K562 (cell line): ENCODE results near the gene GARRE1. TPM values are rescaled to one million over a fixed set of nuclear protein-coding genes. Genes with fewer than 3 reads are reported as not detected.

Experiments
- ATAC-seq: fragments of 200-7000 bp; cut with Tn5 transposase; 3 replicates; pipeline ENCODE4 v1.9.1; 2020; ENCODE audit warnings: moderate library complexity
- BruUV-seq: library from RNA; stranded (reverse); fragments of 400-500 nt; replicated peaks from 2 replicates; lab custom pipeline; 2021; lab: Mats Ljungman, UMichigan
- CTCF ChIA-PET: fragments of 300-600 bp; formaldehyde crosslinking; extraction: SDS; loops from one replicate; lab custom pipeline; 2021; ENCODE audit warnings: low intra/inter-chr PET ratio; lab: Yijun Ruan, JAX
- POLR2A ChIA-PET: fragments of 300-600, 350-650 bp; sonication (Branson Sonifier 250); formaldehyde crosslinking; extraction: SDS; loops from one replicate; lab custom pipeline; 2021; ENCODE audit warnings: antibody characterized with exemption, inconsistent platforms; lab: Yijun Ruan, JAX
- DNase-seq, 4 experiments: peaks; one replicate each; pipeline versions ENCODE4 v3.0.0 to v3.0.0-alpha.2; 2011 to 2018; ENCODE audit warnings: low spot score in 3 of 4, mixed read lengths in 3 of 4; ENCODE audit errors: extremely low read depth in 1 of 4
- FAIRE-seq: peaks from 2 replicates; lab custom pipeline; 2011; peaks lifted over from hg19 to GRCh38; lab: Jason Lieb, UNC
- H2AFZ ChIP-seq: 2 replicates; pipeline ENCODE4 v1.6.0; 2011; ENCODE audit warnings: low read depth, low read length, control low read depth, inconsistent platforms
- H3K27ac ChIP-seq: fragments of 200-600 bp; 3 replicates; pipeline ENCODE4 v1.8.0; 2011; ENCODE audit warnings: low read depth, mild to moderate bottlenecking, control low read depth, inconsistent platforms, low read length, moderate library complexity, mixed read lengths; ENCODE audit errors: extremely low read depth
- H3K27me3 ChIP-seq, 2 experiments: fragments of 300-600 bp in 1 of 2; 2 replicates in 1 of 2; 3 replicates in 1 of 2; pipeline versions ENCODE4 v1.6.0 to v1.8.0; 2011; ENCODE audit warnings: inconsistent platforms in 2 of 2, low read length in 2 of 2, mild to moderate bottlenecking in 1 of 2, mixed read lengths in 1 of 2, moderate library complexity in 1 of 2; ENCODE audit not compliant: control insufficient read depth in 2 of 2, insufficient read depth in 2 of 2
- H3K36me3 ChIP-seq: fragments of 300-600 bp; 3 replicates; pipeline ENCODE4 v1.8.0; 2011; ENCODE audit warnings: mild to moderate bottlenecking, low read length, inconsistent platforms; ENCODE audit not compliant: control insufficient read depth, insufficient read depth
- H3K4me1 ChIP-seq, 2 experiments: fragments of 200-600 bp in 1 of 2; replicated peaks in 1 of 2; 2 replicates in 1 of 2; 3 replicates in 1 of 2; pipeline versions ENCODE4 v1.5.1 to v1.8.0; 2011; ENCODE audit warnings: inconsistent platforms in 2 of 2, low read length in 2 of 2, mild to moderate bottlenecking in 1 of 2, mixed read lengths in 1 of 2, moderate library complexity in 1 of 2; ENCODE audit not compliant: control insufficient read depth in 2 of 2, insufficient read depth in 2 of 2
- H3K4me2 ChIP-seq: 2 replicates; pipeline ENCODE4 v1.6.1; 2011; ENCODE audit warnings: low read length, control low read depth, inconsistent platforms, mixed read lengths; ENCODE audit not compliant: insufficient read depth
- H3K4me3 ChIP-seq: fragments of 200-600 bp; sonication (generic), shearing (Covaris generic); 2 replicates; pipeline ENCODE4 v1.5.1; 2016; ENCODE audit warnings: control low read depth, inconsistent platforms
- H3K79me2 ChIP-seq: fragments of 200-600 bp; 3 replicates; pipeline ENCODE4 v1.8.0; 2011; ENCODE audit warnings: low read length, inconsistent platforms; ENCODE audit not compliant: control insufficient read depth, insufficient read depth
- H3K9ac ChIP-seq, 2 experiments: 2 replicates each; pipeline versions ENCODE4 v1.6.0 to v1.6.1; 2011; ENCODE audit warnings: low read depth in 2 of 2, low read length in 2 of 2, control low read depth in 1 of 2, inconsistent platforms in 1 of 2, mild to moderate bottlenecking in 1 of 2, mixed read lengths in 1 of 2; ENCODE audit not compliant: insufficient read depth in 1 of 2
- H3K9me1 ChIP-seq: one replicate; pipeline ENCODE4 v1.6.0; 2011; ENCODE audit warnings: inconsistent platforms, mild to moderate bottlenecking, low read length, moderate library complexity; ENCODE audit not compliant: control insufficient read depth, insufficient read depth
- H3K9me3 ChIP-seq: replicated peaks from 2 replicates; pipeline ENCODE4 v1.5.1; 2011; ENCODE audit warnings: low read depth, low read length, inconsistent platforms; ENCODE audit not compliant: control insufficient read depth, insufficient read depth
- H4K20me1 ChIP-seq: replicated peaks from 2 replicates; pipeline ENCODE4 v1.6.1; 2011; ENCODE audit warnings: low read length, inconsistent platforms, mixed read lengths; ENCODE audit not compliant: control insufficient read depth, insufficient read depth
- C11orf30 ChIP-seq: fragments of 450-650 bp; IDR thresholded peaks from 2 replicates; pipeline ENCODE4 v1.6.1; 2016; ENCODE audit warnings: low read depth, mild to moderate bottlenecking
- CCNT2 ChIP-seq: IDR thresholded peaks from 2 replicates; pipeline ENCODE4 v1.6.1; 2011; ENCODE audit warnings: borderline replicate concordance, low read depth, mild to moderate bottlenecking, moderate library complexity, mixed read lengths, low read length; ENCODE audit not compliant: insufficient read length; ENCODE audit errors: extremely low read depth
- GTF2A2 ChIP-seq: IDR thresholded peaks from 2 replicates; pipeline ENCODE4 v1.6.1; 2016; ENCODE audit warnings: mild to moderate bottlenecking, missing genetic modification characterization, missing compliant biosample characterization
- KLF16 ChIP-seq: IDR thresholded peaks from 2 replicates; pipeline ENCODE4 v1.6.1; 2016; ENCODE audit warnings: antibody characterized with exemption
- NCOR1 ChIP-seq: fragments of 450-650 bp; IDR thresholded peaks from 2 replicates; pipeline ENCODE4 v1.6.1; 2016; ENCODE audit warnings: mild to moderate bottlenecking, moderate library complexity
- NR3C1 ChIP-seq: sonication (generic); formaldehyde crosslinking; IDR thresholded peaks from 2 replicates; pipeline ENCODE4 v1.8.1; 2022; ENCODE audit warnings: missing genetic modification reagents
- PCBP1 ChIP-seq: fragments of 200-400 bp; formaldehyde crosslinking; IDR thresholded peaks from 2 replicates; pipeline ENCODE4 v1.6.1; 2018; ENCODE audit warnings: mild to moderate bottlenecking, low read depth, low read length; ENCODE audit not compliant: poor library complexity, severe bottlenecking
- PHB2 ChIP-seq: fragments of 450-650 bp; IDR thresholded peaks from 2 replicates; pipeline ENCODE4 v1.6.1; 2017; ENCODE audit warnings: low read depth
- SNRNP70 ChIP-seq: fragments of 200-400 bp; formaldehyde crosslinking; optimal IDR thresholded peaks from 2 replicates; pipeline ENCODE3; 2017; ENCODE audit warnings: low read depth, low read length
- STAG1 ChIP-seq: sonication (generic); formaldehyde crosslinking; IDR thresholded peaks from 2 replicates; pipeline ENCODE4 v1.5.0; 2020; ENCODE audit warnings: missing genetic modification reagents, borderline replicate concordance
- ZNF41 ChIP-seq: fragments of 250-450 bp; sonication (Bioruptor Pico); conservative IDR thresholded peaks from 2 replicates; pipeline ENCODE4 v1.4.0; 2020; ENCODE audit warnings: mild to moderate bottlenecking
- ZNF707 ChIP-seq: fragments of 250-450 bp; sonication (Bioruptor Pico); conservative IDR thresholded peaks from 2 replicates; pipeline ENCODE4 v1.8.0; 2022; ENCODE audit warnings: inconsistent platforms, mild to moderate bottlenecking, moderate library complexity
- ZNF717 ChIP-seq: fragments of 250-450 bp; sonication (Bioruptor Pico); IDR thresholded peaks from 2 replicates; pipeline ENCODE4 v1.5.0; 2021
- WGBS: fragments of 100-300 bp; shearing (Covaris generic); methylation state at CpG from one replicate; pipeline ENCODE4 v1.1.6; 2016; ENCODE audit warnings: low coverage, mixed read lengths; ENCODE audit not compliant: insufficient coverage; ENCODE audit errors: missing lambda C conversion rate; 5-methylcytosine and 5-hydroxymethylcytosine counted together
- in situ Hi-C: fragments of 300-500 bp; cut with MboI; formaldehyde crosslinking; loops from 4 replicates; pipeline ENCODE4 v1.15.0; 2018; ENCODE audit warnings: inconsistent platforms, mixed read lengths
- intact Hi-C: fragments of 100-400 bp; cut with micrococcal nuclease; formaldehyde crosslinking; loops from 2 replicates; pipeline ENCODE4 v1.14.2; 2022
- polyA plus RNA-seq, 8 experiments: library from polyadenylated mRNA; depleted of rRNA in 4 of 8; stranded (reverse) in 5 of 8; unstranded in 3 of 8; fragments of >200 nt; fragmentation: Nextera tagmentation in 2 of 8; fragmentation: Illumina TruSeq in 1 of 8; extraction: Ambion mirVana in 2 of 8; extraction: Trizol in 1 of 8; gene quantifications; 2 replicates each; pipeline versions ENCODE4 v1.2.1 to v1.2.3, GENCODE V29; 2011 to 2014; ENCODE audit warnings: inconsistent platforms in 1 of 8, missing spikeins in 1 of 8
- total RNA-seq, 7 experiments: library from RNA; depleted of rRNA in 6 of 7; stranded (reverse); fragments of >200 nt in 6 of 7; fragmentation: Illumina TruSeq in 2 of 7; extraction: Trizol in 2 of 7; gene quantifications; 2 replicates each; pipeline versions ENCODE4 v1.2.1 to v1.2.3, GENCODE V29; 2011 to 2021; ENCODE audit warnings: low replicate concordance in 1 of 7

Gene GARRE1
- total and polyA plus RNA-seq, 9 of the 15 experiments (the other 6 are each of a cell fraction or from before 2014, with no cell fraction given) = 1.6 to 12.8 (median 7.5) TPM

DNA sequence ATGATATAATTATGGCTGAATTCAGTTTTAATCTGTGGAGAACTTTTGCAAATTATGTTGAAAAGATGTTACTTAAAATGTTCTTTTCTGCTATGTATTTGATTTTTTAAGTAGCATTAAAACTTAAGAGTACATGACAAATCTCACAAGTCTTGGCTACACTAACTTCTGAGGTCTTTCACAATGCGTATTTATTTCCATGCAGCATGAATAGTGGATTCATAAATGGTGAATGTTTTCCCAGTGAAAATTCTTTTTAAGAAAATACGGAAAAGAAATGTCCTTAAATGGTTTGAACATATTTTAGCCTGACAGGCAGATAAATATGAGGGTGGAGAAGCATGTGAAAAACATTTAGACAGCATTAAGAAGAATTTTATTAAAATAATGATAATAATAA is 30.2 kb downstream of the GARRE1 start:
- Histone ChIP-seq H3K79me2 (no peaks in the 10 kb centered on the region), H3K9ac (no peak overlapping the region), H2AFZ (no peak overlapping the region), H3K4me3 (no peak overlapping the region), H3K9me1 (no peaks in the 10 kb centered on the region), H3K9me3 (no peaks in the 10 kb centered on the region), H4K20me1 (0 out of 2 replicates have a peak, but pooled peaks cover 17% of the 10 kb centered on the region), H3K4me1 (no peaks in the 10 kb centered on the region), H3K27me3 (no peaks in the 10 kb centered on the region), H3K4me2 (no peak overlapping the region), H3K36me3 (no peaks in the 10 kb centered on the region), H3K27ac (no peak overlapping the region)
- POLR2A ChIA-PET = no interaction called here
- FAIRE-seq = no peak
- DNase-seq = no peak
- WGBS = 62% methylated on average over 2 of the region's 2 CpGs
- BruUV-seq = no TSS peak
- CTCF ChIA-PET = no interaction called here
- intact Hi-C loops = no loop called here
- ATAC-seq = no peak
- in situ Hi-C loops = no loop called here
- TF ChIP-seq CCNT2 (no peak), SNRNP70 (no peak), NCOR1 (no peak), ZNF41 (CRISPR knock-in tag) (no peak), GTF2A2 (tag) (no peak), C11orf30 (no peak), ZNF707 (CRISPR knock-in tag) (no peak), KLF16 (no peak), STAG1 (no peak), PHB2 (no peak), NR3C1 (CRISPR knock-in tag) (no peak), PCBP1 (no peak), ZNF717 (no peak)
- TF ChIP-seq, all 486 proteins: peak for 0
